Esophagus muscularis mucosa (tissue), 3 donors: Measurements from ENCODE around the gene SLC38A10.

Experiments used
- POLR2A ChIP-seq: fragments of 450-650 bp; IDR thresholded peaks from one replicate; pipeline ENCODE4 v1.6.1; 2017; ENCODE audit warnings: antibody characterized with exemption, moderate library complexity, mild to moderate bottlenecking, low read depth
- POLR2AphosphoS5 ChIP-seq, 2 donors: sonication (generic); formaldehyde crosslinking; IDR thresholded peaks; one replicate each; pipeline ENCODE4 v1.6.1; 2017; ENCODE audit warnings: antibody characterized with exemption in 2 of 2
- TF ChIP-seq, protein P1 (sequence below), 3 experiments: fragments of 200-600 bp in 2 of 3; fragments of 450-650 bp in 1 of 3; sonication (generic) in 2 of 3; IDR thresholded peaks; one replicate each; pipeline ENCODE4 v1.5.1; 2017 to 2019; ENCODE audit warnings: antibody characterized with exemption in 3 of 3, mild to moderate bottlenecking in 2 of 3, moderate library complexity in 1 of 3

DNA sequence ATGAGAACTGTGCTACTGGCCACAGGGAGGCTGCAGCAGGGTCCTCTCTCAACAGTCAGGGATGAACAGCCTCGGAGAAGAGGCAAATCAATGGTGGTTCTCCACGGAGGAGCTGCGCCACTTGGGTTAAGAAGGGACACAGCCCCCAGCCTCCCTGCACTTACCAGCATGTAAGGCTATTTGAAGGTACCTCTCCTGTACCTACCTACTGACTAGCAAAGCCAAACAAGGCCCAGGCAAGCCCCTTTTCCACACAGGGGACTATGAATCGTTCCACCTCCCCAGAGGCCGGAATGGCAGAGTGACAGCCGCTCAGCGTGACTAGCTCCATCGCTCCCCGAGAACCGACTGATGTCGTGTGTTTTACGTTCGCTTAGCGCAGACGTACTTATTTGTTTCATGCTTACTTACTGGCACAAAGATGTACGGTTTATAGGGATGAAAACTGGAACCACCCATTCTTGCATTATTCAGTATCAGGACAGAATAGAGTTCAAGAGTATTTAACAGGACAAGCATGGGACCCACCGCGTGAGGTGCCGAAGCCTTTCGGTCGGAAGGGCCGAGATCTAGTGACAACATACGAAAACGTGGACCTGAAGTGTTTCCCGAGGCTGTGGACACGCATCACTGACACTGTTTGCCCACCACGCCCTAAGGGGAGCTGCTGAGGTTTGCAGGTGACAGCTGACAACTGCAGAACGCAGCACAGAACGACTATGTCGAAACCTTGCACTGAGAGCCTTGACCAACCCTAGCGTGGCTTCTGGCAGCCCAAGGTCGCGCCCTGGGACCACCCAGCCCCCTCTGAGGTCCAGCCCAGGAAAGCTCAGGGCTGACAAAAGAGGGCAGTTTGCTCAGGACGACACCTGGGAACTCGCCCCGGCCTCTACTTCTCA is 57.3 kb downstream of the SLC38A10 start:
- TF ChIP-seq, protein P1, sequence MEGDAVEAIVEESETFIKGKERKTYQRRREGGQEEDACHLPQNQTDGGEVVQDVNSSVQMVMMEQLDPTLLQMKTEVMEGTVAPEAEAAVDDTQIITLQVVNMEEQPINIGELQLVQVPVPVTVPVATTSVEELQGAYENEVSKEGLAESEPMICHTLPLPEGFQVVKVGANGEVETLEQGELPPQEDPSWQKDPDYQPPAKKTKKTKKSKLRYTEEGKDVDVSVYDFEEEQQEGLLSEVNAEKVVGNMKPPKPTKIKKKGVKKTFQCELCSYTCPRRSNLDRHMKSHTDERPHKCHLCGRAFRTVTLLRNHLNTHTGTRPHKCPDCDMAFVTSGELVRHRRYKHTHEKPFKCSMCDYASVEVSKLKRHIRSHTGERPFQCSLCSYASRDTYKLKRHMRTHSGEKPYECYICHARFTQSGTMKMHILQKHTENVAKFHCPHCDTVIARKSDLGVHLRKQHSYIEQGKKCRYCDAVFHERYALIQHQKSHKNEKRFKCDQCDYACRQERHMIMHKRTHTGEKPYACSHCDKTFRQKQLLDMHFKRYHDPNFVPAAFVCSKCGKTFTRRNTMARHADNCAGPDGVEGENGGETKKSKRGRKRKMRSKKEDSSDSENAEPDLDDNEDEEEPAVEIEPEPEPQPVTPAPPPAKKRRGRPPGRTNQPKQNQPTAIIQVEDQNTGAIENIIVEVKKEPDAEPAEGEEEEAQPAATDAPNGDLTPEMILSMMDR (IDR thresholded peaks at IDR 0.05), result no peak
- TF ChIP-seq POLR2A (no peak), POLR2AphosphoS5 (IDR thresholded peaks at IDR 0.05) (no peak)
